ENCODE results near the gene TAT. TPM values are rescaled to one million over a fixed set of nuclear protein-coding genes. Genes with fewer than 3 reads are reported as not detected.
"Not testable (repeated sequence)": the region's sequence is repeated elsewhere in the genome, so short reads cannot be mapped to it uniquely, and the experiment has no call there.

Gene TAT
- polyA plus RNA-seq, 4 donors = 0.10 to 0.54 (median 0.26) TPM

GRCh38 chr16:71591917-71592316 is 15.0 kb upstream of the TAT start:
- no peak for DNase-seq
- 63 to 88% (median 85%) methylated on average over 2 to 3 of the region's 3 CpGs for whole genome bisulfite sequencing, 3 donors
- FAIRE-seq = no peak
- no peaks in the 10 kb centered on the region for H3K4me1 ChIP-seq (ENCODE audit: control insufficient read depth in 3 of 3, insufficient read depth in 2 of 3, low read depth in 1 of 3, low read length in 2 of 3)
- H3K4me3 ChIP-seq (ENCODE audit: low read depth in 1 of 3, low read length in 3 of 3) = no peak overlapping the region
- H3K9me3 ChIP-seq (ENCODE audit: control insufficient read depth in 2 of 2, insufficient read depth in 1 of 2, low read depth in 1 of 2, low read length in 1 of 2) = no peaks in the 10 kb centered on the region
- peaks cover 0 to 4% (median 0%) of the 10 kb centered on the region in 3 donors for H3K27me3 ChIP-seq (ENCODE audit: control insufficient read depth in 3 of 3, insufficient read depth in 3 of 3, low read length in 3 of 3)
- H3K36me3 ChIP-seq (ENCODE audit: control insufficient read depth in 3 of 3, insufficient read depth in 2 of 3, low read depth in 1 of 3, low read length in 3 of 3) = no peaks in the 10 kb centered on the region
- no peak overlapping the region for H3K27ac ChIP-seq (ENCODE audit: low read depth in 1 of 3, low read length in 2 of 3)

- no peak for DNase-seq
- Histone ChIP-seq H3K9me3 (ENCODE audit: control insufficient read depth in 2 of 2, insufficient read depth in 1 of 2, low read depth in 1 of 2, low read length in 1 of 2) (no peaks in the 10 kb centered on the region), H3K27me3 (ENCODE audit: control insufficient read depth in 3 of 3, insufficient read depth in 3 of 3, low read length in 3 of 3) (peaks cover 0 to 4% (median 0%) of the 10 kb centered on the region in 3 donors), H3K4me3 (ENCODE audit: low read depth in 1 of 3, low read length in 3 of 3) (no peak overlapping the region), H3K36me3 (ENCODE audit: control insufficient read depth in 3 of 3, insufficient read depth in 2 of 3, low read depth in 1 of 3, low read length in 3 of 3) (no peaks in the 10 kb centered on the region), H3K27ac (ENCODE audit: low read depth in 1 of 3, low read length in 2 of 3) (no peak overlapping the region), H3K4me1 (ENCODE audit: control insufficient read depth in 3 of 3, insufficient read depth in 2 of 3, low read depth in 1 of 3, low read length in 2 of 3) (no peaks in the 10 kb centered on the region)
- no peak for FAIRE-seq
- 85 to 89% (median 87%) methylated on average over 4 of the region's 4 CpGs for WGBS, 3 donors
These were observed 13.7 kb upstream of the TAT start for GRCh38 chr16:71590584-71590983.

DNA sequence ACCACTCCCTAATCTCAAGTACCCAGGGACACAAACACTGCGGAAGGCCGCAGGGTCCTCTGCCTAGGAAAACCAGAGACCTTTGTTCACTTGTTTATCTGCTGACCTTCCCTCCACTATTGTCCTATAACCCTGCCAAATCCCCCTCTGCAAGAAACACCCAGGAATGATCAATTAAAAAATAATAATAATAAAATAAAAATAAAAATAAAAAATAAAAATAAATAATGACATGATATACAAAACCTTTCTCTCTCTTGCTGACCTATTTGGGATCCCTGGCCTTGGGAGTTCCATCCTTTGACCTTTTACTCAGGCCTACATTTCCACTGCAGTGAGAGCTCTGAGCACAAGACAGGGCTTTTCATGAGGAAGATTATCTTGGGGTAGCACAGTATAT is 13.2 kb upstream of the TAT start:
- not testable (repeated sequence) for H3K4me3 ChIP-seq (ENCODE audit: low read depth in 1 of 3, low read length in 3 of 3)

GRCh38 chr16:71589334-71589733 is 12.4 kb upstream of the TAT start:
- H3K27ac ChIP-seq (ENCODE audit: low read depth in 1 of 3, low read length in 2 of 3); H3K9me3 ChIP-seq (ENCODE audit: control insufficient read depth in 2 of 2, insufficient read depth in 1 of 2, low read depth in 1 of 2, low read length in 1 of 2); FAIRE-seq; H3K4me3 ChIP-seq (ENCODE audit: low read depth in 1 of 3, low read length in 3 of 3); DNase-seq; H3K4me1 ChIP-seq (ENCODE audit: control insufficient read depth in 3 of 3, insufficient read depth in 2 of 3, low read depth in 1 of 3, low read length in 2 of 3); H3K36me3 ChIP-seq (ENCODE audit: control insufficient read depth in 3 of 3, insufficient read depth in 2 of 3, low read depth in 1 of 3, low read length in 3 of 3); H3K27me3 ChIP-seq (ENCODE audit: control insufficient read depth in 3 of 3, insufficient read depth in 3 of 3, low read length in 3 of 3): not testable (repeated sequence)
- WGBS, 3 donors = 93 to 94% (median 93%) methylated on average over 18 to 30 of the region's 30 CpGs

More for the DNA sequence above, 13.2 kb upstream of the TAT start:
- not testable (repeated sequence) for H3K36me3 ChIP-seq (ENCODE audit: control insufficient read depth in 3 of 3, insufficient read depth in 2 of 3, low read depth in 1 of 3, low read length in 3 of 3); H3K4me1 ChIP-seq (ENCODE audit: control insufficient read depth in 3 of 3, insufficient read depth in 2 of 3, low read depth in 1 of 3, low read length in 2 of 3); H3K9me3 ChIP-seq (ENCODE audit: control insufficient read depth in 2 of 2, insufficient read depth in 1 of 2, low read depth in 1 of 2, low read length in 1 of 2); DNase-seq; FAIRE-seq; H3K27ac ChIP-seq (ENCODE audit: low read depth in 1 of 3, low read length in 2 of 3); H3K27me3 ChIP-seq (ENCODE audit: control insufficient read depth in 3 of 3, insufficient read depth in 3 of 3, low read length in 3 of 3)
- WGBS, 3 donors = no CpG with 5 or more reads among the region's 2 CpGs

- no peaks in the 10 kb centered on the region for H3K36me3 ChIP-seq (ENCODE audit: control insufficient read depth in 3 of 3, insufficient read depth in 2 of 3, low read depth in 1 of 3, low read length in 3 of 3)
- WGBS, 3 donors = 18 to 45% (median 24%) methylated on average over 4 of the region's 4 CpGs
- H3K4me1 ChIP-seq (ENCODE audit: control insufficient read depth in 3 of 3, insufficient read depth in 2 of 3, low read depth in 1 of 3, low read length in 2 of 3) = no peaks in the 10 kb centered on the region
- H3K27ac ChIP-seq (ENCODE audit: low read depth in 1 of 3, low read length in 2 of 3) = no peak overlapping the region
- no peaks in the 10 kb centered on the region for H3K9me3 ChIP-seq (ENCODE audit: control insufficient read depth in 2 of 2, insufficient read depth in 1 of 2, low read depth in 1 of 2, low read length in 1 of 2)
- DNase-seq = no peak
- H3K4me3 ChIP-seq (ENCODE audit: low read depth in 1 of 3, low read length in 3 of 3) = no peak overlapping the region
- H3K27me3 ChIP-seq (ENCODE audit: control insufficient read depth in 3 of 3, insufficient read depth in 3 of 3, low read length in 3 of 3) = peaks cover 0 to 4% (median 0%) of the 10 kb centered on the region in 3 donors
- no peak for FAIRE-seq
These were observed 8.4 kb upstream of the TAT start for GRCh38 chr16:71585318-71585703.

- Histone ChIP-seq H3K4me3 (ENCODE audit: low read depth in 1 of 3, low read length in 3 of 3) (no peak overlapping the region), H3K4me1 (ENCODE audit: control insufficient read depth in 3 of 3, insufficient read depth in 2 of 3, low read depth in 1 of 3, low read length in 2 of 3) (no peaks in the 10 kb centered on the region), H3K9me3 (ENCODE audit: control insufficient read depth in 2 of 2, insufficient read depth in 1 of 2, low read depth in 1 of 2, low read length in 1 of 2) (no peaks in the 10 kb centered on the region), H3K36me3 (ENCODE audit: control insufficient read depth in 3 of 3, insufficient read depth in 2 of 3, low read depth in 1 of 3, low read length in 3 of 3) (no peaks in the 10 kb centered on the region), H3K27me3 (ENCODE audit: control insufficient read depth in 3 of 3, insufficient read depth in 3 of 3, low read length in 3 of 3) (peaks cover 0 to 4% (median 0%) of the 10 kb centered on the region in 3 donors), H3K27ac (ENCODE audit: low read depth in 1 of 3, low read length in 2 of 3) (no peak overlapping the region)
- WGBS, 3 donors = 60 to 87% (median 72%) methylated on average over 3 of the region's 3 CpGs
- FAIRE-seq (no peak), DNase-seq (no peak)
These were observed 7.8 kb upstream of the TAT start for GRCh38 chr16:71584543-71585317.

DNA sequence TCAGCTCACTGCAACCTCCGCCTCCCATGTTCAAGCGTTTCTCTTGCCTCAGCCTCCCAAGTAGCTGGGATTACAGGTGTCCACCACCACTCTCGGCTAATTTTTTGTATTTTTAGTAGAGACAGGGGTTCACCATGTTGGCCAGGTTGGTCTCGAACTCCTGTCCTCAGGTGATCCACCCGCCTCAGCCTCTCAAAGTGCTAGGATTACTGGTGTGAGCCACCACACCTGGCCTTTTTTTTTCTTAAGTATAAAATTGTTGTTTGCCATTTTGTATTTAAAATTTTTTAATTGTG is 5.6 kb upstream of the TAT start:
- not testable (repeated sequence) for H3K27me3 ChIP-seq (ENCODE audit: control insufficient read depth in 3 of 3, insufficient read depth in 3 of 3, low read length in 3 of 3); FAIRE-seq; H3K27ac ChIP-seq (ENCODE audit: low read depth in 1 of 3, low read length in 2 of 3); H3K9me3 ChIP-seq (ENCODE audit: control insufficient read depth in 2 of 2, insufficient read depth in 1 of 2, low read depth in 1 of 2, low read length in 1 of 2); H3K4me1 ChIP-seq (ENCODE audit: control insufficient read depth in 3 of 3, insufficient read depth in 2 of 3, low read depth in 1 of 3, low read length in 2 of 3); H3K4me3 ChIP-seq (ENCODE audit: low read depth in 1 of 3, low read length in 3 of 3); H3K36me3 ChIP-seq (ENCODE audit: control insufficient read depth in 3 of 3, insufficient read depth in 2 of 3, low read depth in 1 of 3, low read length in 3 of 3); DNase-seq
- 89 to 91% (median 90%) methylated on average over 5 of the region's 5 CpGs for WGBS, 3 donors

DNA sequence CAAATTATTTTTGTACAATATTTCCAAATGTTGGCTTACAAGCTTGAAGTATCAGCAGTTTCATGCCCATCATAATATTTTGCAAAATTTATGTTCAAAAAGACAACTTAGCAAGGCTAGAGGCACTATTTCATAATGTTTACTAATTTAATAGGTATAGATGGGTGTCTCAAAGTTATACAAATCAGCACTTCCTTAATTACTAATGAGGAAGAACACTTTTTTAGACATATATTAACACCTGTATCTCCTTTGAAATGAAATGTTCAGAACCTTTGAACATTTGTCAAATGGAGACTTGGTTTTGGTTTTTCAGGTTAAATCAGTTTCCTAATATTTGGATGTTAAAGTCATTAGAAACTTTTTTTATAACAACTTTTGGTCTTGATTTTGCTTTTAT is 2.2 kb downstream of the TAT start:
- Histone ChIP-seq H3K36me3 (ENCODE audit: control insufficient read depth in 3 of 3, insufficient read depth in 2 of 3, low read depth in 1 of 3, low read length in 3 of 3) (no peaks in the 10 kb centered on the region), H3K27me3 (ENCODE audit: control insufficient read depth in 3 of 3, insufficient read depth in 3 of 3, low read length in 3 of 3) (peaks cover 0 to 7% (median 5%) of the 10 kb centered on the region in 3 donors), H3K4me3 (ENCODE audit: low read depth in 1 of 3, low read length in 3 of 3) (no peak overlapping the region), H3K4me1 (ENCODE audit: control insufficient read depth in 3 of 3, insufficient read depth in 2 of 3, low read depth in 1 of 3, low read length in 2 of 3) (peaks cover 0 to 20% (median 3%) of the 10 kb centered on the region in 3 donors), H3K9me3 (ENCODE audit: control insufficient read depth in 2 of 2, insufficient read depth in 1 of 2, low read depth in 1 of 2, low read length in 1 of 2) (no peaks in the 10 kb centered on the region), H3K27ac (ENCODE audit: low read depth in 1 of 3, low read length in 2 of 3) (no peak overlapping the region)
- FAIRE-seq (no peak), DNase-seq (no peak)

Data from small intestine (tissue), 7 donors.